GM13977 (cell line): ENCODE results near the gene GRIPAP1.

Experiments
- DNase-seq: peaks from one replicate; pipeline ENCODE4 v3.0.0; 2012; ENCODE audit warnings: low spot score
- CTCF ChIP-seq: IDR thresholded peaks from 2 replicates; pipeline ENCODE4 v1.5.1; 2012; ENCODE audit warnings: mild to moderate bottlenecking, control low read depth; ENCODE audit not compliant: insufficient read depth; ENCODE audit errors: extremely low read depth, missing control alignments
- in situ Hi-C: fragments of 300-500 bp; cut with MboI; formaldehyde crosslinking; loops from one replicate; pipeline ENCODE4 v1.12.0; 2022; ENCODE audit warnings: low sequenced_read_pairs, low pct_unique_long_range_greater_than_20kb, mixed read lengths, inconsistent platforms; ENCODE audit not compliant: unreplicated experiment

Gene GRIPAP1

DNA sequence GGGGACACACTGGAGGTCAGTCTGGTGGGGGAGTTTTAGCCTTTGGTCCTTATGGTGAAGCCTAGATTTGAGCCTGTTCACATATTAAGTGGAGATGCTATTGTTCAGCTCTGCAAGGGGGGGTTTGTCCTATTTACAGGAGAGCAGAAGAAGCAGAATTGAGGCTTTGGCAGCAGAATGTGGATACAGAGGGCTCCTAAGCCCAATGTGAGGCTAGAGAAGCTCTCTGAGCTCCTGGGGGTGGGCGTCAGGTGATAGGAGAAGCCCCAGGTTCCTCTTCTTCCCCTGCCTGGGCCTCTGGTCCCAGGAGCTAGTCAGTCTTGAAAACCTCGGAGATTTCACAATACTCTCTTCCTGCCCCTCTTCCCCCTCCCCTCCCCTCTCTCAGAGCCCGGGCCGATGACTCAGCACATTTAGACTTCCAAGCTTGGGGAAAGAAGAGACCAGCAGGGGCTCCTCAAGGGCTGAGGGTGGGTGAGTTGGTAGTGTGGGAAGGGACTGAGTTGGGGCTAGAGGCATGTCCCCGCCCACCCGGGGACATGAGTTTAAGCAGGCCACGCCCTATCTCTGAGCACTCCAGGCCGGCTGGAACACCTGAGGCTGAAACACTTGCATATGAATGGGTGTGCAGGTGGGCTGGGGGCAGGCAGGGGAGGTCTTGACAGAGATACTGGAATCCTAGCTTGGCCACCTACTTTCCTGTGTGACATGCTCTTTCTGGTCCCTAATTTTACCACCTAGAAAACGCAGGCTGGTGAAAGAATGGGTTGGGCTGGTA lies 37.7 kb upstream of the GRIPAP1 start:
- in situ Hi-C loops, result no loop called here
- no peak for TF ChIP-seq CTCF
- peak; percentile 53 for DNase-seq

- no peak for TF ChIP-seq CTCF
- DNase-seq, result no peak
- in situ Hi-C loops, result no loop called here
Measured at GRCh38 chrX:49037883-49038475, 35.9 kb upstream of the GRIPAP1 start.

- in situ Hi-C loops, result no loop called here
- TF ChIP-seq CTCF, result no peak
- no peak for DNase-seq
Measured at GRCh38 chrX:49030283-49030682, 28.2 kb upstream of the GRIPAP1 start.

- in situ Hi-C loops, result no loop called here
- no peak for TF ChIP-seq CTCF
- DNase-seq, result no peak
Measured at GRCh38 chrX:49029876-49030275, 27.8 kb upstream of the GRIPAP1 start.

GRCh38 chrX:49019599-49020249 lies 17.7 kb upstream of the GRIPAP1 start:
- in situ Hi-C loops, result no loop called here
- DNase-seq, result no peak
- TF ChIP-seq CTCF, result no peak

DNA sequence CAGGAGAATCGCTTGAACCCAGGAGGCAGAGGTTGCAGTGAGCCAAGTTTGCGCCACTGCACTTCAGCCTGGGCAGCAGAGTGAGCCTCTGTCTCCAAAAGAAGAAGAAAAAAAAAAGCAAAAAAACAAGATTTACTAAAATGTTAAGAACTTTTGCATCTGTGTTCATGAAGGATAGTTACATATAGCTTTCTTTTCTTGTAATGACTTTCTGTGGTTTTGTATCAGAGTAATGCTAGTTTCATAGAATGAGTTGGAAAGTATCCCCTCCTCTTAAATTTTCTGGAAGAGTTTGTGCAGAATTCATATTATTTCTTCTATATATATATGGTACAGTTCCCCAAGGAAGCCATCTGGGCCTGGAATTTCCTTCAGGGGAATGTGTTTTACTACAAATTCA lies 17.0 kb upstream of the GRIPAP1 start:
- TF ChIP-seq CTCF, result no peak
- DNase-seq, result no peak
- in situ Hi-C loops, result no loop called here
